Astrocyte of the hippocampus (primary cell): ENCODE results near the gene EVI5L.

ENCODE experiments used
- DNase-seq: peaks from one replicate; pipeline ENCODE4 v3.0.0; 2011; ENCODE audit warnings: low read depth, low spot score

Gene EVI5L

GRCh38 chr19:7817801-7818200 lies 12.2 kb upstream of the EVI5L start:
- DNase-seq: no peak

GRCh38 chr19:7818806-7819205 lies 11.2 kb upstream of the EVI5L start:
- no peak for DNase-seq

GRCh38 chr19:7819337-7819736 lies 10.7 kb upstream of the EVI5L start:
- DNase-seq: no peak

GRCh38 chr19:7820588-7820987 lies 9.4 kb upstream of the EVI5L start:
- DNase-seq: no peak

- DNase-seq: no peak
Observed at GRCh38 chr19:7822910-7823515, 7.0 kb upstream of the EVI5L start.

- DNase-seq: no peak
Observed at GRCh38 chr19:7823686-7824301, 6.2 kb upstream of the EVI5L start.

- no peak for DNase-seq
Observed at GRCh38 chr19:7829166-7829520, 875 bp upstream of the EVI5L start.

GRCh38 chr19:7830272-7830771 lies 304 bp downstream of the EVI5L start:
- DNase-seq: no peak

GRCh38 chr19:7830823-7831222 lies 805 bp downstream of the EVI5L start:
- no peak for DNase-seq

- peak; percentile 58 for DNase-seq
Observed at GRCh38 chr19:7831452-7831851, 1.4 kb downstream of the EVI5L start.

GRCh38 chr19:7832009-7832408 lies 2.0 kb downstream of the EVI5L start:
- no peak for DNase-seq

- DNase-seq: no peak
Observed at GRCh38 chr19:7832781-7833180, 2.8 kb downstream of the EVI5L start.

- peak; percentile 26 for DNase-seq
Observed at GRCh38 chr19:7833225-7834099, 3.4 kb downstream of the EVI5L start.

- no peak for DNase-seq
Observed at GRCh38 chr19:7839476-7839875, 9.5 kb downstream of the EVI5L start.

- no peak for DNase-seq
Observed at GRCh38 chr19:7840629-7841028, 10.6 kb downstream of the EVI5L start.

- DNase-seq: no peak
Observed at GRCh38 chr19:7841751-7842660, 12.0 kb downstream of the EVI5L start.

- no peak for DNase-seq
Observed at GRCh38 chr19:7842661-7843294, 12.8 kb downstream of the EVI5L start.

GRCh38 chr19:7843521-7843920 lies 13.5 kb downstream of the EVI5L start:
- no peak for DNase-seq

- DNase-seq: no peak
Observed at GRCh38 chr19:7844405-7844804, 14.4 kb downstream of the EVI5L start.

- no peak for DNase-seq
Observed at GRCh38 chr19:7844951-7845350, 14.9 kb downstream of the EVI5L start.
